ENCODE measurements around the gene ZDHHC21.

- TF ChIP-seq CTCF (conservative IDR thresholded peaks at IDR 0.05; ENCODE audit: low read depth in 2 of 2) (no peak), STAT1 (IDR thresholded peaks at IDR 0.05; ENCODE audit: unreplicated experiment) (no peak), REST (IDR thresholded peaks at IDR 0.05; ENCODE audit: unreplicated experiment) (no peak), ZNF114 (CRISPR knock-in tag; IDR thresholded peaks at IDR 0.05) (no peak), ZNF331 (CRISPR knock-in tag; IDR thresholded peaks at IDR 0.05; ENCODE audit: low read depth) (no peak), EZH2phosphoT487 (IDR thresholded peaks at IDR 0.05; ENCODE audit: unreplicated experiment) (no peak)
These were observed 101.8 kb downstream of the ZDHHC21 start for GRCh38 chr9:14591411-14591810.
